DOHH2 (cell line): ENCODE data around the gene ZSCAN5C.

Experiments
- CTCF ChIP-seq: fragments of 200-600 bp; sonication (generic); IDR thresholded peaks from one replicate; pipeline ENCODE4 v1.5.1; 2014; ENCODE audit warnings: antibody characterized with exemption, mild to moderate bottlenecking, low read depth, low read length; ENCODE audit not compliant: poor library complexity, severe bottlenecking
- EZH2phosphoT487 ChIP-seq: fragments of 200-600 bp; sonication (generic); IDR thresholded peaks from 2 replicates; pipeline ENCODE4 v1.6.1; 2017; ENCODE audit warnings: borderline replicate concordance, mild to moderate bottlenecking, antibody characterized with exemption, low read length, moderate library complexity, mixed read lengths

GRCh38 chr19:56155124-56155687, 46.9 kb upstream of the ZSCAN5C start:
- TF ChIP-seq CTCF, result peak; percentile 50
- TF ChIP-seq EZH2phosphoT487, result no peak
